ENCODE results near the gene VIPR1.

DNA sequence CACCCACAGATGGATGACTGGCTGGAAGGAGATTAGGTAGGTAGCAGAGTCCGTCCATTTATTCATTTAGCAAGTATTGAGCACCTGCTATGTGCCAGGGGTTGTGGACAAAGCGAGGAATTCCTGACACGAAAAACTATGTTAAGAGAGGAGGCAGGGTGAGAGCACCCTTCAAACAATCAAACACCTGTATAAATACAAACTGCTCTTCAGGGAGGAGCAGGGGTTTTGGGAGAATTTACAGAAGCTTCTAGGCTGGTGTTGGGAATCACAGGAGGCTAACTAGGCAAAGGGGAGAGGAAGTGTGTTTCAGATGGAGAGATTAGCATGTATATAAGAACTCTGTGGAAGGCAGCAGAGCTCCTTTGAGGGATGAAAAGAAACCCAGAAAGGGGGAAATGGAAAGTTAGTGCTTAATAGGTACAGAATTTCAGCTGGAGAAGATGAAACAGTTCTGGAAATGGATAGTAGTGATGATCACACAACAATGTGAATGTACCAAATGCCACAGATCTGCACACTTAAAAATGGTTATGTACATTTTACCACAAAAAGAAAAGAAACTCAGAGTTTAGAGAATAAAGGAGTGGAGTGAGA, 80.1 kb downstream of the VIPR1 start:
- TF ChIP-seq MAX (IDR thresholded peaks at IDR 0.05) (no peak), CTCF (IDR thresholded peaks at IDR 0.05; ENCODE audit: low read depth, low read length, missing input control) (no peak), TAF1 (conservative IDR thresholded peaks at IDR 0.05) (no peak)
